K562 (cell line): Measurements from ENCODE around the gene POLRMT. TPM values are rescaled to one million over a fixed set of nuclear protein-coding genes. Genes with fewer than 3 reads are reported as not detected.

Experiments
- ATAC-seq: fragments of 200-7000 bp; cut with Tn5 transposase; 3 replicates; pipeline ENCODE4 v1.9.1; 2020; ENCODE audit warnings: moderate library complexity
- BruUV-seq: library from RNA; stranded (reverse); fragments of 400-500 nt; replicated peaks from 2 replicates; lab custom pipeline; 2021; lab: Mats Ljungman, UMichigan
- CTCF ChIA-PET: fragments of 300-600 bp; formaldehyde crosslinking; extraction: SDS; loops from one replicate; lab custom pipeline; 2021; ENCODE audit warnings: low intra/inter-chr PET ratio; lab: Yijun Ruan, JAX
- POLR2A ChIA-PET: fragments of 300-600, 350-650 bp; sonication (Branson Sonifier 250); formaldehyde crosslinking; extraction: SDS; loops from one replicate; lab custom pipeline; 2021; ENCODE audit warnings: antibody characterized with exemption, inconsistent platforms; lab: Yijun Ruan, JAX
- DNase-seq, 4 experiments: peaks; one replicate each; pipeline versions ENCODE4 v3.0.0 to v3.0.0-alpha.2; 2011 to 2018; ENCODE audit warnings: low spot score in 3 of 4, mixed read lengths in 3 of 4; ENCODE audit errors: extremely low read depth in 1 of 4
- FAIRE-seq: peaks from 2 replicates; lab custom pipeline; 2011; peaks lifted over from hg19 to GRCh38; lab: Jason Lieb, UNC
- H2AFZ ChIP-seq: 2 replicates; pipeline ENCODE4 v1.6.0; 2011; ENCODE audit warnings: low read depth, low read length, control low read depth, inconsistent platforms
- H3K27ac ChIP-seq: fragments of 200-600 bp; 3 replicates; pipeline ENCODE4 v1.8.0; 2011; ENCODE audit warnings: low read depth, mild to moderate bottlenecking, control low read depth, inconsistent platforms, low read length, moderate library complexity, mixed read lengths; ENCODE audit errors: extremely low read depth
- H3K27me3 ChIP-seq, 2 experiments: fragments of 300-600 bp in 1 of 2; 2 replicates in 1 of 2; 3 replicates in 1 of 2; pipeline versions ENCODE4 v1.6.0 to v1.8.0; 2011; ENCODE audit warnings: inconsistent platforms in 2 of 2, low read length in 2 of 2, mild to moderate bottlenecking in 1 of 2, mixed read lengths in 1 of 2, moderate library complexity in 1 of 2; ENCODE audit not compliant: control insufficient read depth in 2 of 2, insufficient read depth in 2 of 2
- H3K36me3 ChIP-seq: fragments of 300-600 bp; 3 replicates; pipeline ENCODE4 v1.8.0; 2011; ENCODE audit warnings: mild to moderate bottlenecking, low read length, inconsistent platforms; ENCODE audit not compliant: control insufficient read depth, insufficient read depth
- H3K4me1 ChIP-seq, 2 experiments: fragments of 200-600 bp in 1 of 2; replicated peaks in 1 of 2; 2 replicates in 1 of 2; 3 replicates in 1 of 2; pipeline versions ENCODE4 v1.5.1 to v1.8.0; 2011; ENCODE audit warnings: inconsistent platforms in 2 of 2, low read length in 2 of 2, mild to moderate bottlenecking in 1 of 2, mixed read lengths in 1 of 2, moderate library complexity in 1 of 2; ENCODE audit not compliant: control insufficient read depth in 2 of 2, insufficient read depth in 2 of 2
- H3K4me2 ChIP-seq: 2 replicates; pipeline ENCODE4 v1.6.1; 2011; ENCODE audit warnings: low read length, control low read depth, inconsistent platforms, mixed read lengths; ENCODE audit not compliant: insufficient read depth
- H3K4me3 ChIP-seq: fragments of 200-600 bp; sonication (generic), shearing (Covaris generic); 2 replicates; pipeline ENCODE4 v1.5.1; 2016; ENCODE audit warnings: control low read depth, inconsistent platforms
- H3K79me2 ChIP-seq: fragments of 200-600 bp; 3 replicates; pipeline ENCODE4 v1.8.0; 2011; ENCODE audit warnings: low read length, inconsistent platforms; ENCODE audit not compliant: control insufficient read depth, insufficient read depth
- H3K9ac ChIP-seq, 2 experiments: 2 replicates each; pipeline versions ENCODE4 v1.6.0 to v1.6.1; 2011; ENCODE audit warnings: low read depth in 2 of 2, low read length in 2 of 2, control low read depth in 1 of 2, inconsistent platforms in 1 of 2, mild to moderate bottlenecking in 1 of 2, mixed read lengths in 1 of 2; ENCODE audit not compliant: insufficient read depth in 1 of 2
- H3K9me1 ChIP-seq: one replicate; pipeline ENCODE4 v1.6.0; 2011; ENCODE audit warnings: inconsistent platforms, mild to moderate bottlenecking, low read length, moderate library complexity; ENCODE audit not compliant: control insufficient read depth, insufficient read depth
- H3K9me3 ChIP-seq: replicated peaks from 2 replicates; pipeline ENCODE4 v1.5.1; 2011; ENCODE audit warnings: low read depth, low read length, inconsistent platforms; ENCODE audit not compliant: control insufficient read depth, insufficient read depth
- H4K20me1 ChIP-seq: replicated peaks from 2 replicates; pipeline ENCODE4 v1.6.1; 2011; ENCODE audit warnings: low read length, inconsistent platforms, mixed read lengths; ENCODE audit not compliant: control insufficient read depth, insufficient read depth
- ATF6 ChIP-seq: sonication (generic); formaldehyde crosslinking; IDR thresholded peaks from 2 replicates; pipeline ENCODE4 v1.4.0; 2020; ENCODE audit warnings: mild to moderate bottlenecking, missing genetic modification reagents
- BDP1 ChIP-seq: IDR thresholded peaks from 3 replicates; pipeline ENCODE4 v1.6.1; 2011; ENCODE audit not compliant: insufficient read length, insufficient read depth
- CEBPZ ChIP-seq: fragments of 150-350 bp; IDR thresholded peaks from 2 replicates; pipeline ENCODE4 v1.6.1; 2014; ENCODE audit warnings: low read depth, mild to moderate bottlenecking, low read length, borderline replicate concordance
- DDX20 ChIP-seq: fragments of 450-650 bp; IDR thresholded peaks from 2 replicates; pipeline ENCODE4 v1.6.1; 2016; ENCODE audit warnings: missing genetic modification characterization, low read depth, mild to moderate bottlenecking, missing compliant biosample characterization, moderate library complexity
- EZH2 ChIP-seq: IDR thresholded peaks from 2 replicates; pipeline ENCODE4 v1.6.1; 2012; ENCODE audit warnings: low read depth, mild to moderate bottlenecking, inconsistent platforms, low read length, borderline replicate concordance
- HMGN3 ChIP-seq: IDR thresholded peaks from 2 replicates; pipeline ENCODE4 v1.6.1; 2011; ENCODE audit warnings: borderline replicate concordance, low read depth, mild to moderate bottlenecking, mixed read lengths, low read length; ENCODE audit not compliant: insufficient read length; ENCODE audit errors: extremely low read depth
- KHSRP ChIP-seq: fragments of 450-650 bp; IDR thresholded peaks from 2 replicates; pipeline ENCODE4 v1.6.1; 2017
- MTF1 ChIP-seq: fragments of 250-450 bp; sonication (Bioruptor Pico); IDR thresholded peaks from 2 replicates; pipeline ENCODE4 v1.9.0; 2021; ENCODE audit warnings: moderate library complexity, mild to moderate bottlenecking, inconsistent platforms, borderline replicate concordance
- NCOA6 ChIP-seq: fragments of 450-650 bp; IDR thresholded peaks from 2 replicates; pipeline ENCODE4 v1.6.1; 2017; ENCODE audit warnings: mild to moderate bottlenecking
- RBFOX2 ChIP-seq: fragments of 200-400 bp; formaldehyde crosslinking; IDR thresholded peaks from 2 replicates; pipeline ENCODE4 v1.6.1; 2017; ENCODE audit warnings: low read depth, mild to moderate bottlenecking, low read length, moderate library complexity
- TEAD4 ChIP-seq, 2 experiments: sonication (generic) in 1 of 2; formaldehyde crosslinking in 1 of 2; IDR thresholded peaks; 2 replicates each; pipeline versions ENCODE4 v1.6.1 to v1.8.0; 2012 to 2022; ENCODE audit warnings: borderline replicate concordance in 1 of 2, inconsistent platforms in 1 of 2, low read length in 1 of 2, mild to moderate bottlenecking in 1 of 2, missing genetic modification reagents in 1 of 2
- U2AF2 ChIP-seq: fragments of 200-400 bp; formaldehyde crosslinking; optimal IDR thresholded peaks from 2 replicates; pipeline ENCODE3; 2017; ENCODE audit warnings: low read depth, mild to moderate bottlenecking, low read length
- ZBTB1 ChIP-seq: sonication (generic); formaldehyde crosslinking; IDR thresholded peaks from 2 replicates; pipeline ENCODE4 v1.8.1; 2023; ENCODE audit warnings: missing genetic modification reagents, low read depth, mild to moderate bottlenecking, borderline replicate concordance
- ZNF436 ChIP-seq: fragments of 250-450, 450-650 bp; sonication (Bioruptor Pico); formaldehyde crosslinking; IDR thresholded peaks from 2 replicates; pipeline ENCODE4 v1.7.0; 2020; ENCODE audit warnings: mild to moderate bottlenecking
- ZNF766 ChIP-seq: fragments of 200-800 bp; sonication (Bioruptor generic); conservative IDR thresholded peaks from 2 replicates; pipeline ENCODE4 v1.6.1; 2016; ENCODE audit warnings: missing genetic modification characterization, missing compliant biosample characterization
- WGBS: fragments of 100-300 bp; shearing (Covaris generic); methylation state at CpG from one replicate; pipeline ENCODE4 v1.1.6; 2016; ENCODE audit warnings: low coverage, mixed read lengths; ENCODE audit not compliant: insufficient coverage; ENCODE audit errors: missing lambda C conversion rate; 5-methylcytosine and 5-hydroxymethylcytosine counted together
- in situ Hi-C: fragments of 300-500 bp; cut with MboI; formaldehyde crosslinking; loops from 4 replicates; pipeline ENCODE4 v1.15.0; 2018; ENCODE audit warnings: inconsistent platforms, mixed read lengths
- intact Hi-C: fragments of 100-400 bp; cut with micrococcal nuclease; formaldehyde crosslinking; loops from 2 replicates; pipeline ENCODE4 v1.14.2; 2022
- polyA plus RNA-seq, 8 experiments: library from polyadenylated mRNA; depleted of rRNA in 4 of 8; stranded (reverse) in 5 of 8; unstranded in 3 of 8; fragments of >200 nt; fragmentation: Nextera tagmentation in 2 of 8; fragmentation: Illumina TruSeq in 1 of 8; extraction: Ambion mirVana in 2 of 8; extraction: Trizol in 1 of 8; gene quantifications; 2 replicates each; pipeline versions ENCODE4 v1.2.1 to v1.2.3, GENCODE V29; 2011 to 2014; ENCODE audit warnings: inconsistent platforms in 1 of 8, missing spikeins in 1 of 8
- total RNA-seq, 7 experiments: library from RNA; depleted of rRNA in 6 of 7; stranded (reverse); fragments of >200 nt in 6 of 7; fragmentation: Illumina TruSeq in 2 of 7; extraction: Trizol in 2 of 7; gene quantifications; 2 replicates each; pipeline versions ENCODE4 v1.2.1 to v1.2.3, GENCODE V29; 2011 to 2021; ENCODE audit warnings: low replicate concordance in 1 of 7

The POLRMT gene
- total and polyA plus RNA-seq, 9 of the 15 experiments (the other 6 are each of a cell fraction or from before 2014, with no cell fraction given), result 30.3 to 144 (median 68.0) TPM

GRCh38 chr19:677201-677600 is 43.9 kb upstream of the POLRMT start:
- Histone ChIP-seq H3K79me2 (peaks cover 8% of the 10 kb centered on the region), H3K9me1 (peaks cover 8% of the 10 kb centered on the region), H3K27me3 (no peaks in the 10 kb centered on the region; a peak in 1 of 5 replicates), H3K36me3 (no peaks in the 10 kb centered on the region), H2AFZ (no peak overlapping the region), H3K4me3 (no peak overlapping the region), H3K4me2 (no peak overlapping the region), H3K27ac (no peak overlapping the region), H3K9me3 (no peaks in the 10 kb centered on the region), H3K4me1 (peaks cover 5 to 76% of the 10 kb centered on the region in 2 experiments), H3K9ac (no peak overlapping the region; a peak in 1 of 4 replicates), H4K20me1 (no peaks in the 10 kb centered on the region)
- intact Hi-C loops (no loop called here), in situ Hi-C loops (no loop called here)
- no peak for ATAC-seq
- POLR2A ChIA-PET, result interaction anchor here (0.6 to 0.9 kb wide), 2 partner anchors 10 to 11 kb away, joined by 3 read pairs; no protein-coding TSS in a partner anchor
- FAIRE-seq, result no peak
- WGBS, result 52% methylated on average over 11 of the region's 15 CpGs
- CTCF ChIA-PET, result no interaction called here
- no peak for DNase-seq
- BruUV-seq, result no TSS peak
- TF ChIP-seq ATF6 (CRISPR knock-in tag) (no peak), CEBPZ (no peak), BDP1 (no peak), U2AF2 (no peak), ZNF436 (no peak), ZBTB1 (CRISPR knock-in tag) (no peak), DDX20 (tag) (no peak), ZNF766 (no peak), MTF1 (CRISPR knock-in tag) (no peak), EZH2 (no peak), NCOA6 (no peak), HMGN3 (peak; percentile 5), KHSRP (no peak), TEAD4 (IDR thresholded peaks at IDR 0.05; ENCODE audit: low read length) (no peak), TEAD4 (CRISPR knock-in tag; IDR thresholded peaks at IDR 0.05; ENCODE audit: borderline replicate concordance) (no peak), RBFOX2 (0 out of 2 replicates have a peak, but pooled peaks have one; percentile 2)
